HG03159 (cell line): ENCODE results near the gene JMJD4.

Experiments used
- ATAC-seq: cut with Tn5 transposase; IDR thresholded peaks from one replicate; pipeline ENCODE4 v1.9.1; 2021; ENCODE audit warnings: mild to moderate bottlenecking, moderate library complexity; ENCODE audit not compliant: unreplicated experiment

The JMJD4 gene

DNA sequence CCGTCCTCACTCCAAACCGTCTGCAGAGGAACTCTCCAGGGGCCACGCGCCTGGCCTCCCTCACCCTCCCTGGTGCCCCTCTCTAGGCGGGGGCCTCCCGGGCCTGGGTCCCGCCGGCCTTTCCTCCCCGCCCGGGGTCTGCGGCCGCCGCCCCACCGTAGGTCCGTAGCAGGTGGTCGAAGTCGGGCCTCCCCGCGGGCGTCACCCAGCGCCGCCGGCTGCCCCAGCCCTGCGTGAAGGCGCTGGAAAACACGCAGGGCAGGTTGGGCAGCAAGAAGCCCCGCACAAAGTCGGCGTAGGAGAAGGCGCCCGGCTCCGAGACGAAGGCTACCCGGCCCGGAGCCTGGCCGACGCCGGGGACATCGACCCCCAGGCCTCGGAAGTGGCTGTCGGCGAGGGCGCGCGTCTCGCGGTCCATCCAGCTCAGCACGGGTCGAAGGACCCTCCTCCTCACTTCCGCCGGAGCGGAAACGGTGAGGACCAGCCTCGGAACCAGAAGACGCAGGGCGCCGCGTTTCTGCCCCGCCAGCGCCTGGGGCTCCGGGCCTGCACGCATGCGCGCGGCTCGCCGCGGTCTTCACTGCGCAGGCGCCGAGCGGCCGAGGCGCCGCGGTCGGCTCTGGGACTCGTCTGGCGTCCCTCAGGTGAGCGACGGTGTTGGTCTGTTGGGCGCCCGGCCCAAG lies at the start of gene JMJD4, which contains the start of gene SNAP47:
JMJD4 (minus strand) TSS at position 447 of the 683 bp plus-strand sequence; CDS start at position 418, 29 bp downstream.
SNAP47 (plus strand) TSS at position 580 of the 683 bp plus-strand sequence. CDS start 12,302 bp downstream, outside the sequence.
- ATAC-seq = peak; percentile 92

- no peak for ATAC-seq
These were observed 47.1 kb upstream of the JMJD4 start for GRCh38 chr1:227782226-227782625.

GRCh38 chr1:227781314-227781930 lies 46.3 kb upstream of the JMJD4 start:
- no peak for ATAC-seq

DNA sequence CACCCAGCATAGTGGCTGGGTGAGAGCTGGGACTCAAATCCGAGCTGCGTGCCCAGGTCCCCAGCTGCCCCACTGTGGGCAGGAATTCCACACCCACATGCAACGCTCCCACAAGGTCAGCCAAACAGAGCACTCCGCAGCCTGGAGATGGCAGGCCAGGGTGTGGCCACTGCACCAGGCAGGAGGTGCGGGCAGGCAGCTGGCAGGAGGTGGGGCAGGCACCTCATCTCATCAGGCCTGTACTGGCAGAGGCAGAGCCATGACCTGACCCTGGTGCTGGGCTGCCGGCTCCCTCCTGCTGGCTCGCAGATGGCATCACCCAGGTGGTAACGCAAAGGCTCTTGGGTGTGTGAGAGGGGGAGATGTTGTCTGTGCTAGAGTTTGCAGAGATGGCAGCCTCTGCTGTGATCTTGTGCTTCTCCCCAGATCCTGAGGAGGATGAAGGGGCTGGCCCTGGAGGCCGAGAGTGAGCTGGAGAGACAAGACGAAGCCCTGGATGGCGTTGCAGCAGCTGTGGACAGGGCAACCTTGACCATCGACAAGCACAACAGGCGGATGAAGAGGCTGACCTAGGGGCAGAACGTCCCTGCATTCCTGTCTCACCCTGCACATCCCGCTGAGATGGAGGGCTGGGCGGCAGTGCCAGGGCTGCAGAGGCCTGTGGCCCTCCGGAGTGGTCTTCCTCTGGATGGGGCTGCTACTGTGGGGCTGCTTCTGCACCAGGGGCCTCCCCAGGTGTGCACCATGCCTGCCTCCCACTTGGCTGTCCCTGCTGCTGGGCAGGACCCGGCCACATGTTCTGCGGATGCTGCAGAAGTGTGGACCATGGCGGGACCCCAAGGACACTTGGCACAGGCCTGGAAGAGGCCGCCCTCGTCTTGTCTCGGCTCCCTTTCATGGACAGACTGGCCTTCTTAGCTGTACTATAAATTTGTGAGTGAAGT lies 45.3 kb upstream of the JMJD4 start:
- ATAC-seq = no peak

DNA sequence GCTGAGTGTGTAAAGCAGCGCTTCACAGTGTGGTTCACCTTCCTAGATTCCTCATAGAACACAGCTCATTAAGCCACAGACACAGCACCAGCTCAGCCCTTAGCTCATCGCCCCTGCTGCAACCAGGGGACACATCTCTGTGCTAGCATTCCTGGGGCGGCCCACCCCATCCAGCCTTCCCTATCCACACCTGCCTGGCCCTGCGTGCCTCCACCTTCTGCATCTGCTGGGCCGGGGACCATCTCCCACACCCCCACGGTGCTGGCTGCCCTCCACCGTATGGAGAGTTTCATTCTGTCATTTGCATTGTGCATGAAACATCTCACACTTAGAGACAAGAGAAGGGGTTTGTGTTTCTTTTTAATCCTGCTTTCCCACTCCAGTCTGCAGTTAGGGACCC lies 44.6 kb upstream of the JMJD4 start:
- no peak for ATAC-seq

DNA sequence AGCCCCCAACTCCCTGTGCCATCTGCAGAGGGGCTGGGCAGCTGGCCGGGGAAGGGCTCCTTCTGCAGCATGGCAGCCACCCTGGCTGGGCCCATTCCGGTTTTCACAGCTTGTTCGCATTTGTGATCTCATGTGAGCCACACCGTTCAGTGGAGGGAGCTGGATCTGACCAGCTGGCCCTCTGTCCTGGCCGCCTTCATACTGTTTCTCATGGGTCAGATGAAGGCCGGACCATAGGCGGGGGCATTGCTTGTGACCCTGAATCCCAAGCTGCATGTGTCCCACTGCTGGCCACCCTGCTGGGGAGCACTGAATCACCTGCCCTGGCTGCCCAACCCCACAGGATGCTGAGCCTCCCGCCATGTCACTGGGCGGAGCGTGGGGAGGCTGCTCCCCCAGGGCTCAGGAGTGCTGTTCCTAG lies 43.9 kb upstream of the JMJD4 start:
- no peak for ATAC-seq

DNA sequence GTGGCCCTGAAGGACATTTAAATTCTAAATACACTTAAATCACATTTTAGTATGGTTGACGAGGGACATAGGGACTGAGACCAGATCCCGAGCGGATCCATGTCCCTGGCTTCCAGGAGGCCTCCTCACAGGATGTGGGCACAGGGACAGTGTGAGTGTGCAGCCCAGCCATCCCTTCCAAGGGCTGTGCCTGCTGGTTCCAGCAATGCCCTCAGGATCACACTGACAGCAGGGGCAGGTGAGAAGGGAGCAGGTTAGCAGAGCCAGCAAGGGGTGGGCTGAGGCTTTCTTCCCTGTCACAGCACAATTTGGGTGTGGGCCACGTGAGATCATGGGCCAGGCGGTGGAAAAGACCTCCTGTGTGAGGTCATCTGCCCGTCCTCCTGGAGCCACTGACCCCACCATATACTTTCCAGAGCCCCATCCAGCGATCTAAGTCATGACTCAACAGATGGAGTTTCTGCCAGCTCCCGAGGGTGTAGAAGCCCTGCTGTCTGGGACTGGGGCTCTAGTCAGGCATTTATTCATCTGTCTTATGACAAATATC lies 43.4 kb upstream of the JMJD4 start:
- no peak for ATAC-seq

- no peak for ATAC-seq
These were observed 42.5 kb upstream of the JMJD4 start for GRCh38 chr1:227777646-227778045.

GRCh38 chr1:227777156-227777555 lies 42.1 kb upstream of the JMJD4 start:
- ATAC-seq = no peak

DNA sequence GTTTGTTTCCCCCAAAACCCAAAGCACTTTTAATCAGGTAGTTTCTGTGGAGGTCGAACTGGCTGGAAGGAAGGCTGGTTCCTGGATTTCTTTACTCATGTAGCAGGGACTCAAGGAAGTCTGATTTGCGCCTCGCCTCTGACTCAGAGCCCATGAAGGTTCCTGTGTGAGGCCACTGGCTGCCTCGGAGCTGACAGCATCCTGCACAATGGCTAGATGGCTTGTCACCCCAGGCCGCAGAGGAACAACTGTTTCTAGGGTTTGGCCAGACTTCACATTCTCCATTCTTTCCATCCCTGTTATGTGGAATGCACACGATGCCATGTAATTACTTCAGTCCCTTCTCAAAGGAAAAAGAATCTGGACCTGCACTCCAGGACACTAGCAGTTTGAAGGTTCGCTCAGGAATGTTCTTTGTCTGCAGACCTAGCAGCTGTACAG lies 41.2 kb upstream of the JMJD4 start:
- no peak for ATAC-seq

DNA sequence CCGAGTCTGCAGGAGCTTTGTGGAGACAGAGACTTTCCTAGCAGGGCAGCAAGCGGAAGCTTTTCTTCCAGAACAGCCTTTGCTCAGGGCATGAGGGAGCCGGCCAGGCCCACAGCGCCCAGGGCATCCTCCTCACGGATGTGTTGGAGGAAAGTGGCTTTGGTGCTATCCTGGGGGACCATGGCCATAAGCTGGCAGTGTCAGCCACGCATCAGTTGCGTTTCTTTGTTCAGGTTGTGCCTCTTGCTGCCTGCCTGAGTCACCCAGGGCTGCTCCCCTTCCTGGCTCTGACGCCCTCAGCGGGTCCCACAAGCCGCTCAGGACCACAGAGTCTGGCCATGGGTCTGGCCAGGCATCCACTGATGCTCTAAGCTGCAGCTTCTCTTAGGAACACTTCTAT lies 40.7 kb upstream of the JMJD4 start:
- no peak for ATAC-seq

- ATAC-seq = no peak
These were observed 39.9 kb upstream of the JMJD4 start for GRCh38 chr1:227774821-227775661.

DNA sequence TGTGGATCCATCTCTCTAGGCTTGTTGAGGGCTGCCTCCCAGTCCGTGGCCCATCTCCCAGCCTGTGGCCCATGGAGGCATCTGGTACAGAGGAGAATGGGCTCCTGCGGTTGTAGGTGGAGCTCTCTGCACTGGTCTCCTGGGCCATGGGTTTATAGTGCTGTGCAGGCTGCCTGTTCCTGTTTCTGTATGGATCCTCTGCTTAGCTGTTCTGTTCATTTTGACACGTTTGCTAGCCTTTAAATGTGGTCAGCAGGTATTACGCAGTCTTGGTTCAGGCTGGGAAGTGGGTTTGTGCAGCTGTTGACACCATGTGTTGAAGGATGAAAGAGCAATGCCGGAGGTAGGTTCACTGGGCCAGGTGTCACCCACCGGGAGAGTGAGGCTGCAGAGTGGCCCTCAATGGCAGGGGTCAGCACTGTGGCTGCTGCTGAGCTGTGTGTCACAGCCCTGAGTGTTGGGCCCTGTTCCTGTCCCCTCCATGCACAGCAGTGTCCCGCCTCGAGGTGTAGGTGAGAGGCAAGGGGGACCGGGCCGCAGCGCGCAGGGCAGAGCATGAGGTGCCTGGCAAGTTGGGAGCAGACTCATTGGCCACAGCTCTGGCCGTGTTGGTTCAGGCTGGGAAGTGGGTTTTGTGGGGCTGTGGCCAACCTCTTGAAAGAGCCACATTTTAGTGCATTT lies 39.1 kb upstream of the JMJD4 start:
- no peak for ATAC-seq

DNA sequence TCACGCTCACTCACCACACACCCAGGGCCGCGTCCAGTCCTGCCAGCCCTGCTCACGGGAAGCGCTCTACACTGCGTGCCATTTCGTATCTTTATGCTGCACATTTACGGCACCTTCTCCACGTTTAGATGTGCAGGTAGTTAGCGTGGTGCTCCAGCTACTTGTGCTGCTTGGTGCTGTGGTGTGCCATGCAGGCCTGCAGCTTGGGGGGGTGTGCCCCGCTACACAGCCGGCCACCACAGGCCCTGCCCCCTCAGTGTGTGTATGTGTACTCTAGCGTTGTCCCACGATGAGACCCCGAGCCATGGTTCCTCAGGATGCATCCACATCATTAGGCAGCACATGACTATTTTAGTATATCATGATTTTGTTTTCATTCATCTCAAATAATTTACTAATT lies 38.5 kb upstream of the JMJD4 start:
- no peak for ATAC-seq

- no peak for ATAC-seq
These were observed 36.7 kb upstream of the JMJD4 start for GRCh38 chr1:227771771-227772170.

DNA sequence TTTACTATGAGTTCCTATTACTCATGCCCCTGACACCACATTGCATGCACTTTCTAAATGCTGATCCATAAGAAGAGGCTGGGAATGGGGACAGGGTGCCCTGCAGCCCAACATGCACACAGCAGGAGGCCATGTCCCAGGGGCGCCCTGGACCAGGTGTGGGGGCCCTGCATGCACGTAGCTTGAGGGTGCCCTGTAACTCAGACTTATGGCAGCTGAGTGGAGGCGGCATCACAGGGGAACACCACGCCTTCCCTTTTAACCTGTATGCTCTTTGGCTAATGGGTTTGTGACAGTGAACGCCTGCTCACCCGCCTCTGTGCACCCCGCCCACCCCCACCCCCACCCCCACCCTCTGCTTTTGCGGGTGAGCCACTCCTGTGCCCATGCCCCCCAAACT lies 36.2 kb upstream of the JMJD4 start:
- no peak for ATAC-seq

- no peak for ATAC-seq
These were observed 35.7 kb upstream of the JMJD4 start for GRCh38 chr1:227770812-227771211.

- ATAC-seq = no peak
These were observed 34.9 kb upstream of the JMJD4 start for GRCh38 chr1:227769936-227770494.
